Nasal cavity respiratory epithelium epithelial cell of viscerocranial mucosa (primary cell): ENCODE results near the gene TDRD9. TPM values are rescaled to one million over a fixed set of nuclear protein-coding genes. Genes with fewer than 3 reads are reported as not detected.

Experiments
- total RNA-seq: library from RNA; depleted of rRNA; stranded (reverse); fragments of >200 nt; gene quantifications from 2 replicates; pipeline ENCODE4 v1.2.3, GENCODE V29; 2014

TDRD9 gene, protein sequence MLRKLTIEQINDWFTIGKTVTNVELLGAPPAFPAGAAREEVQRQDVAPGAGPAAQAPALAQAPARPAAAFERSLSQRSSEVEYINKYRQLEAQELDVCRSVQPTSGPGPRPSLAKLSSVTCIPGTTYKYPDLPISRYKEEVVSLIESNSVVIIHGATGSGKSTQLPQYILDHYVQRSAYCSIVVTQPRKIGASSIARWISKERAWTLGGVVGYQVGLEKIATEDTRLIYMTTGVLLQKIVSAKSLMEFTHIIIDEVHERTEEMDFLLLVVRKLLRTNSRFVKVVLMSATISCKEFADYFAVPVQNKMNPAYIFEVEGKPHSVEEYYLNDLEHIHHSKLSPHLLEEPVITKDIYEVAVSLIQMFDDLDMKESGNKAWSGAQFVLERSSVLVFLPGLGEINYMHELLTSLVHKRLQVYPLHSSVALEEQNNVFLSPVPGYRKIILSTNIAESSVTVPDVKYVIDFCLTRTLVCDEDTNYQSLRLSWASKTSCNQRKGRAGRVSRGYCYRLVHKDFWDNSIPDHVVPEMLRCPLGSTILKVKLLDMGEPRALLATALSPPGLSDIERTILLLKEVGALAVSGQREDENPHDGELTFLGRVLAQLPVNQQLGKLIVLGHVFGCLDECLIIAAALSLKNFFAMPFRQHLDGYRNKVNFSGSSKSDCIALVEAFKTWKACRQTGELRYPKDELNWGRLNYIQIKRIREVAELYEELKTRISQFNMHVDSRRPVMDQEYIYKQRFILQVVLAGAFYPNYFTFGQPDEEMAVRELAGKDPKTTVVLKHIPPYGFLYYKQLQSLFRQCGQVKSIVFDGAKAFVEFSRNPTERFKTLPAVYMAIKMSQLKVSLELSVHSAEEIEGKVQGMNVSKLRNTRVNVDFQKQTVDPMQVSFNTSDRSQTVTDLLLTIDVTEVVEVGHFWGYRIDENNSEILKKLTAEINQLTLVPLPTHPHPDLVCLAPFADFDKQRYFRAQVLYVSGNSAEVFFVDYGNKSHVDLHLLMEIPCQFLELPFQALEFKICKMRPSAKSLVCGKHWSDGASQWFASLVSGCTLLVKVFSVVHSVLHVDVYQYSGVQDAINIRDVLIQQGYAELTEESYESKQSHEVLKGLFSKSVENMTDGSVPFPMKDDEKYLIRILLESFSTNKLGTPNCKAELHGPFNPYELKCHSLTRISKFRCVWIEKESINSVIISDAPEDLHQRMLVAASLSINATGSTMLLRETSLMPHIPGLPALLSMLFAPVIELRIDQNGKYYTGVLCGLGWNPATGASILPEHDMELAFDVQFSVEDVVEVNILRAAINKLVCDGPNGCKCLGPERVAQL (N-terminal part only)
- total RNA-seq, result under 0.01 and 0.14 TPM in 2 replicates

DNA sequence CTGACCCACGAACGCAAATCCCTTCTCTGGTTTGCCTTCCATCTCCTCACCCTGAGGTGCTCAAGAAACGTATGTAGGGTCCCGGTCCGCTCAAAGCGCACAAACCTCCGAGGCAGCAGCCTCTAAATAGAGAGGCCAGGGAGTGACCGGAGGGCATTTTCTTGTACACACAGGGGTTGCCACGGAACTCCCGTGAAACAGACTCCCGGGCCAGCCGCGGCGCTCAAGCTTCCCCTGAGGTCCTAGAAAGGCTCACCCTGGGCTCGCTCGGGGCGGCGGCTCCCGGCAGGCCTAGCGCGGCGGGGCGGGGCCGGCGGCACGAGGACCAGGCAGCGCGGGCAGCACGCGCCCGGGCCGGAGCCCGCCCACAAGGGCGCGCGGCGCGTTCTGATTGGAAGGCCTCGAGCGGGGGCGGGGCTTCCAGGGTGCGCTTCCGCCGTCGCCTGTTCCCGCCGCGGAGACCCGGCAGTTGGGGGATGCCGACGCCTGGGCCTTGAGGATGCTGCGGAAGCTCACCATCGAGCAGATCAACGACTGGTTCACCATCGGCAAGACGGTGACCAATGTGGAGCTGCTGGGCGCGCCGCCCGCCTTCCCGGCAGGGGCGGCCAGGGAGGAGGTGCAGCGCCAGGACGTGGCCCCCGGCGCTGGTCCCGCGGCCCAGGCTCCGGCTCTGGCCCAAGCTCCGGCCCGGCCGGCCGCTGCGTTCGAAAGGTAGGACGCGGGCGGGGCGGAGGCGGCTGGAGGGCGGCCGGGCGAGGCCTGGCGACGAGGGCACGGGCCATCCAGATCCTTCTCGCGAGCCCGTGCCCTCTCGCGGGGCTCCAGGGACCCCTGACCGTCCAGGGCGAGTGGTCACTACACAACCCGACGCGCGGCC is at the start of gene TDRD9:
TSS of gene TDRD9 (plus strand) at position 446 of the 880 bp plus-strand sequence. CDS start at position 500, 54 bp downstream.

DNA sequence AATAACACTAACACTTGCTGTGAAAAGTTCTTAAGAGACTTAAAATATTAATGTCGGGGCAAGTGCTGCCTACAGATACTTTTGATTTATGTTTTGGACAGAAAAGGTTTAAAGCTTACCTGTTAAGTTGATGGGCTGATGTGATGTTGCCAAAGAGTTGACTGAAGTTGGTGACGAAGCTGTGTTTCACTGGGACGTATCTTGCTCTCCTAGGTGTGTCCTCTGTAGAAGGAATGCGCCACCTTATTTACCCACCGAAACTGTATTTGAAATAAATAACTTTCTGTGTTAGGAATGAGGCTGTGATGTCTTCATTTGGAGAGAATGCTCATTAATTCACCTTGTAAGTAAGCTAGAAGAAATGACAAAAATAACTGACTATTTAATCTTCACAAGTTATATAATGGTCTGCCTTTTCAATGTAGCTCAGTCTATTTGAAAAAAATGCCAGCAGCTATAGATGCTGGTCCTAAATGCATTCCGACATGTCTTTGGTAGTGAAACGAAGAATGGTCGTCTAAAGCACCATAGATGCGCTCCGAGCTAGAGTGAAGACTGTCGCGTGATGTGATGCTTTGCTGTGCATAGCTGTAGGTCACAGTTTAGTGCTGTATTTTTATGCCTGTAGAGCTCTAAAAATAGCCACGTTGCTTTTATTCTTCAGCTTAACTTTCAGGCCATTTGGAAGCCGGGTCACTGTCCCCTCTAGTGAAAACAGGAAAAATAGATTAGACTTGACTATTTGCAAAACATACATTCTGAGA is 13.9 kb downstream of the TDRD9 start, which contains the start of gene RD3L:
TSS of gene RD3L (minus strand) at position 557 of the 764 bp plus-strand sequence. CDS start 834 bp downstream, outside the sequence.

DNA sequence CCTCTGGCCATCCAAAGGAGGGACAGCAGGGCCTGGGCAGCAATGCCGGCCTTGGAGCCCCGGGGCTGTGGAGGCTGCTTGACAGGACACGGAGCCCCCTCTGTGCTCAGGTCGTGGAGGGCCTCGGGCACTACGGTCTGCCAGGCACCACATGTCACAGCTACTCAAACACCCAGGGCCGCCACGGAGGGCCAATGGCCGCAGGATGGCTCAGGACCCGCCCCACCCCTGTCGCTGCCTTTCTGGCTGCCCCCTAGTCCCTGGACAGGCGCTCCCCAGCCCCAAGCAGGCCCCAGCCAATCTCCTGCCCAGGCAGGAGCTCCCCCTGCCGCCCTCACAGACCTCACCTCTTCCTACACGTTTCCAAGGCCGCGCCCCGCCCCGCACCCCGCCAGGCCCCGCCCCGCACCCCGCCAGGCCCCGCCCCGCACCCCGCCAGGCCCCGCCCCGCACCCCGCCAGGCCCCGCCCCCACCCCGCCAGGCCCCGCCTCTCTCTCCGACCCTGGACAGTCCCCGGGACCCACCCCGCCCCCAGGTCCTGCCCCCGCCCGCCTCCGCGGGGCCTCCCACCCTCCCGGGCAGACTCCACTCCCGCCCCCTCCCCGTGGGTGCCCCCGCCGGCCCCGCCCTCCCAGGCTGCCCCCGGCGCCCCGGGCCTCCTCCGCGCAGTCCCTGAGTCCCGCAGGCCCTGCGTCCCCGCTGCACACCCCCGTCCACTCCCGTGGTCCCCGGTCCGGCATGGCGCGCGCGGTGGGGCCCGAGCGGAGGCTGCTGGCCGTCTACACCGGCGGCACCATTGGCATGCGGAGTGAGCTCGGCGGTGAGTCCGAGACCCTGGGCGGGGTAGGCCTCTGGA is 157.0 kb downstream of the TDRD9 start, which contains the start of gene ASPG:
TSS of gene ASPG (plus strand) at position 669 of the 857 bp plus-strand sequence. CDS start at position 740, 71 bp downstream.

Other genes with a start within 250 kb of the TDRD9 start
- 5.2 and 8.2 TPM in 2 replicates for gene XRCC3, start 213.0 kb upstream of the TDRD9 start, total RNA-seq
- 56.0 and 60.8 TPM in 2 replicates for gene ZFYVE21, start 212.6 kb upstream of the TDRD9 start, total RNA-seq
- 3.8 and 10.8 TPM in 2 replicates for gene PPP1R13B, start 80.9 kb upstream of the TDRD9 start, total RNA-seq
- gene RD3L, start 14.1 kb downstream of the TDRD9 start, total RNA-seq, result not detected in 2 replicates
- gene ASPG, start 157.2 kb downstream of the TDRD9 start, total RNA-seq, result under 0.01 and 0.71 TPM in 2 replicates
- gene KIF26A, start 210.1 kb downstream of the TDRD9 start, total RNA-seq, result 0.14 and 1.0 TPM in 2 replicates